HS-5 (cell line): ENCODE data around the gene ADAMTS14.
A peak's percentile ranks its signal among the peaks of the same experiment; 100 is the strongest.
"Not testable (repeated sequence)": the region's sequence is repeated elsewhere in the genome, so short reads cannot be mapped to it uniquely, and the experiment has no call there.

Experiments
- DNase-seq: peaks from one replicate; pipeline ENCODE4 v3.0.0-alpha.2; 2012; ENCODE audit warnings: low read depth

ADAMTS14 gene

DNA sequence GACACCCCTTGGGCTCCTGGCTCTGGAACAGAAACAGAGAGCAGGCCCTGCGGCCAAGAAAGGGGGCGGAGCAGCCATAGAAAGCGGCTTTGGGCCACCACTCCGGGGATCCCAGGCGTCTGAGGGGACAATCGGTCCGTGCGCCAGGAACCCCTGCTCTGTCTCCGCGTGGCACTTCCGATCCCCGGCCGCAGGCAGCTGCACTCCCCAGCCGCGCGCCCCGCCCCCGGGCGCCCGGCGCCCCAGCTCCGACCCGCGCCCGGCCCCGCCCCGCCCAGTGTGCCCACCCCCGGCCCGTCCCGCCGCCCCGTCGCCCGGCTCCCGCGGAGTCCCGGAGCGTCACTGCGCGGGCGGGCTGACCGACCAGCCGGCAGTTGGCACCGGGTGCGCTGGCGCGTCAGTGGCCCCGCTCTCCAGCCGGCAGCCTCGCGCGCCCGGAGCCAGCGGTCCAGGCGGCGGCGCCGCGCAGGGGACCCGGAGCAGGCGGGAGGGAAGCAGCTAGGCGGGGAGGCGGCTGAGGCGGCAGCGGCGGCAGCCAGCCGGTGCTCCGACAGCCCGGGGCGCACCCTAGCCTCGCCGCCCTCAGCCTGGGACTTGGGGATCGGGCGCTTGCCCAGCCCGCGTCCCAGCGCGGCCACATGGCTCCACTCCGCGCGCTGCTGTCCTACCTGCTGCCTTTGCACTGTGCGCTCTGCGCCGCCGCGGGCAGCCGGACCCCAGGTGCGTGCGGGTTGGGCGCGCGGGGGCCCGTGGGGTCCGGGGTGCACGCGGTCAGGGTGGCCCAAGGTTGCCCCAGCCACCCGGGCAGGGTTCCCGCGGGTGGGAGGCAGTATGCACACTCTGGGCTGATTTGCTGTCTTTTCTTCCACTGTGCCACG is at the start of gene ADAMTS14:
ADAMTS14 (plus strand) TSS at position 342 of the 878 bp plus-strand sequence; CDS start at position 639, 297 bp downstream.
- DNase-seq, result no peak

DNA sequence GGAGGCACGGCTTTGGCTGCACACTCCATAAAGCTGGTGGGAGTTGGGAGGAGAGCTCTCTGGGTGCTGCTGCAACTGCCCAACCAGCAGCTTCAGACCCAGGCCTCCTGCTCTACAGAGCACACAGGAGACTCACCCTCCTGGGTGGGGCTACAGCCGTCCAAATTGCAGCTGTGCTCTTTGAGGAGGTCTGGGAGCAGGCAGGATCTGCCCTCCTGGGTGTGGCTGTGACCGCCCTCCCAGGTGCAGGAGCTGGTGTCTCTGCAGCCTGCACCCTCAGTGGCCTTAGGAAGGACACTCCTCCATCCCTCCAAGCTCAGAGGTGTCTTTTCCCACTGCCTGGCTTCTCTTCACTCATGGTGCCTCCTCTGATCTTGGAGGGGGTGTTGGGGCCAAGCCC is 49.8 kb upstream of the ADAMTS14 start:
- DNase-seq, result no peak

- no peak for DNase-seq
Measured at GRCh38 chr10:70622981-70623844, 49.1 kb upstream of the ADAMTS14 start.

GRCh38 chr10:70626056-70626455 is 46.2 kb upstream of the ADAMTS14 start:
- DNase-seq, result no peak

GRCh38 chr10:70629338-70629737 is 43.0 kb upstream of the ADAMTS14 start:
- no peak for DNase-seq

- DNase-seq, result not testable (repeated sequence)
Measured at GRCh38 chr10:70631735-70632134, 40.6 kb upstream of the ADAMTS14 start.

DNA sequence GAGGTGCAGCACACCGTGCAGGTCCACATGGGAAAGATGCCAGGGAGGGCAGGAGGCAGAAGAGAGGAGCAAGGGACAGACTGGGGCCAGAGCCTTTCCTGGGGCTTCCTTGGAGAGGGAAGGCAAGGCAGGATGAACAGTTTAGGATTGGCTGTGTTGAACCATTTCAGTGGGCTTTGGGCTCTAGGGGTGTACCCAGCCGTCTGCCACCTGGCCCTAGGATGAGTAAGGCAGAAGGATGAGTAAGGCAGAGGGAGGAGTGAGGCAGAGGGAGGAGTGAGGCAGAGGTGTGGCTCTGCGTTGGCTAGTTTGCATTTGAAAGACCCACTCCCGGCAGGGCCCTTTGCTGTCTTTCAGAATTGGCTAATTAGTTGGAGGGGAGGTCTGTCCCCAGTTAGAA is 38.3 kb upstream of the ADAMTS14 start:
- DNase-seq, result no peak

DNA sequence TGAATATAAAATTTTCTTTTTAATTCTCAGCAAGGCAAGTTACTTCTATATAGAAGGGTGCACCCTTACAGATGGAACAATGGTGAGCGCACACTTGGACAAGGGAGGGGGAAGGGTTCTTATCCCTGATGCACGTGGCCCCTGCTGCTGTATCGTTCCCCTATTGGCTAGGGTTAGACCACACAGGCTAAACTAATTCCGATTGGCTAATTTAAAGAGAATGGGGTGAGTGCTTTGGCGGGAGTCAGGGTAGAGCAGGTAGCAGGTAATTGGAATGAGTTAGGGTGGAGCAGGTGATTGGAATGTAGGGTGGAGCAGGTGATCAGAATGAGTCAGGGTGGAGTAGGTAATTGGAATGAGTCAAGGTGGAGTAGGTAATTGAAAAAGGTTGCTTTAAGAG is 37.8 kb upstream of the ADAMTS14 start:
- DNase-seq, result not testable (repeated sequence)

GRCh38 chr10:70639640-70640383 is 32.5 kb upstream of the ADAMTS14 start:
- not testable (repeated sequence) for DNase-seq

DNA sequence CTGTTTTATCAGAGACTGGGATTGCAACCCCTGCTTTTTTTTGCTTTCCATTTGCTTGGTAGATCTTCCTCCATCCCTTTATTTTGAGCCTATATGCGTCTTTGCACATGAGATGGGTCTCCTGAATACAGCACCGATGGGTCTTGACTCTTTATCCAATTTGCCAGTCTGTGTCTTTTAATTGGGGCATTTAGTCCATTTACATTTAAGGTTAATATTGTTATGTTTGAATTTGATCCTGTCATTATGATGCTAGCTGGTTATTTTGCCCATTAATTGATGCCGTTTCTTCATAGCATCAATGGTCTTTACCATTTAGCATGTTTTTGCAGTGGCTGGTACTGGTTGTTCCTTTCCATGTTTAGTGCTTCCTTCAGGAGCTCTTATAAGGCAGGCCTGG is 29.0 kb upstream of the ADAMTS14 start:
- not testable (repeated sequence) for DNase-seq

GRCh38 chr10:70644959-70645358 is 27.3 kb upstream of the ADAMTS14 start:
- not testable (repeated sequence) for DNase-seq

GRCh38 chr10:70647086-70647485 is 25.2 kb upstream of the ADAMTS14 start:
- no peak for DNase-seq

- no peak for DNase-seq
Measured at GRCh38 chr10:70648427-70648826, 23.9 kb upstream of the ADAMTS14 start.

- peak; percentile 75 for DNase-seq
Measured at GRCh38 chr10:70649526-70649925, 22.8 kb upstream of the ADAMTS14 start.

GRCh38 chr10:70650104-70650503 is 22.2 kb upstream of the ADAMTS14 start:
- no peak for DNase-seq

GRCh38 chr10:70650718-70651117 is 21.6 kb upstream of the ADAMTS14 start:
- DNase-seq, result no peak

GRCh38 chr10:70651661-70652060 is 20.6 kb upstream of the ADAMTS14 start:
- no peak for DNase-seq

- peak; percentile 89 for DNase-seq
Measured at GRCh38 chr10:70652761-70653657, 19.3 kb upstream of the ADAMTS14 start.

- no peak for DNase-seq
Measured at GRCh38 chr10:70655316-70655715, 17.0 kb upstream of the ADAMTS14 start.

DNA sequence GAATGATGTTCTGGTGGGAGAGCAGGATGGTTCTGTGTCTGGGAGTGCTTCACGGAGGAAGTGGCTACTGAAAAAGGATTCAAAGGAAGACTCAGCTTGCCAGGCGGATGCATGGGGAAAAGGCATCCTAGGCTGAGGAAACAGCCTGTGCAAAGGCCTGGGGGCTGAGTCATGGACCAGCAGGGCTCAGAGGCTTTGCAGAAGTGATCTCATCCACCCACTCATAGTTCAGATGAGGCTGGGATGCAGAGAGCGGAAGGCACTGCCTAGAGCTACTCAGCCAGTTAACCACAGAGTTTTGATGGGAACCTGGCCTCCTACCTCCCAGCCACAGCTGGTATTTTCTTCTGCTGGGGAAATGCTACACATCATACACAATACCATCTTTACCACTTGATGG is 15.8 kb upstream of the ADAMTS14 start:
- DNase-seq, result peak; percentile 98

DNA sequence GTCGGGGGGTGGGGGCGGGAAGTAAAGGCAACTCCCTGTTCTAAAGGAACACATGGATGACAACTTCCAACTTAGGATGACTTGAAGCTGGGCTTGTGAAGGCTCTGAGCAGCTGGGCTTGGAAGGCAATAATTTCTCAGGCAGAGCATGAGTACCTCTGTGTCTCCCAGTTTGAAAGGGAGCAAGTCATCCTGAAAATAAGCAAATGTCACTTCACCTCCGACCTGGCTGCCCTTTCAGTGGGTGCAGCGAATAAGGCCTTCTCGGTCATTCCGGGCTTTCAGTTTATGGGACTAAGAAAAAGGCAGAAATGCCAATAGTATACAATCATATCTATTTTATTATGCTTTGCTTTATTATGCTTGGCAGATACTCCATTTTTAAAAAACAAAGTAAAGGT is 15.3 kb upstream of the ADAMTS14 start:
- DNase-seq, result no peak
